Fibroblast of mammary gland (primary cell): ENCODE measurements around the gene TTBK1.

Experiments used
- DNase-seq: peaks from one replicate; pipeline ENCODE4 v3.0.0-alpha.2; 2010; ENCODE audit warnings: low read depth
- H3K4me3 ChIP-seq: 2 replicates; pipeline ENCODE4 v1.5.1; 2011; ENCODE audit warnings: low read depth, mild to moderate bottlenecking, low read length, moderate library complexity; ENCODE audit not compliant: control insufficient read depth
- CTCF ChIP-seq: conservative IDR thresholded peaks from 2 replicates; pipeline ENCODE4 v1.5.1; 2011; ENCODE audit warnings: low read depth, low read length, inconsistent platforms; ENCODE audit not compliant: control insufficient read depth, insufficient read depth

Gene TTBK1

GRCh38 chr6:43303751-43304331, 60.6 kb downstream of the TTBK1 start:
- no peak for DNase-seq
- TF ChIP-seq CTCF, result no peak
- no peak overlapping the region for H3K4me3 ChIP-seq

- DNase-seq, result no peak
- no peak overlapping the region for H3K4me3 ChIP-seq
- TF ChIP-seq CTCF, result no peak
Observed at GRCh38 chr6:43304361-43304760, 61.1 kb downstream of the TTBK1 start.

- TF ChIP-seq CTCF, result no peak
- no peak for DNase-seq
- no peak overlapping the region for H3K4me3 ChIP-seq
Observed at GRCh38 chr6:43304882-43305281, 61.6 kb downstream of the TTBK1 start.

GRCh38 chr6:43306086-43306485, 62.8 kb downstream of the TTBK1 start:
- TF ChIP-seq CTCF, result no peak
- DNase-seq, result no peak
- no peak overlapping the region for H3K4me3 ChIP-seq

GRCh38 chr6:43307451-43308100, 64.3 kb downstream of the TTBK1 start:
- no peak overlapping the region for H3K4me3 ChIP-seq
- TF ChIP-seq CTCF, result no peak
- no peak for DNase-seq

GRCh38 chr6:43308101-43308989, 65.1 kb downstream of the TTBK1 start, which contains the start of gene CRIP3:
CRIP3 (minus strand) TSS chr6:43308826; CDS start chr6:43308792, 34 bp downstream.
- TF ChIP-seq CTCF, result peak; percentile 17
- peak within 1 kb of the TSS; percentile 32 for H3K4me3 ChIP-seq
- DNase-seq, result peak; percentile 56
